Neural progenitor cell (in vitro differentiated cells): Measurements from ENCODE around the gene MYO7B.

ENCODE experiments used
- CTCF ChIP-seq: fragments of 200-600 bp; sonication (generic); IDR thresholded peaks from 2 replicates; pipeline ENCODE4 v1.5.1; 2017; ENCODE audit warnings: antibody characterized with exemption, mild to moderate bottlenecking
- EZH2phosphoT487 ChIP-seq: fragments of 200-600 bp; sonication (generic); IDR thresholded peaks from 2 replicates; pipeline ENCODE4 v1.6.1; 2017; ENCODE audit warnings: antibody characterized with exemption

- TF ChIP-seq CTCF, result no peak
- no peak for TF ChIP-seq EZH2phosphoT487
Measured at GRCh38 chr2:127605691-127606263, 70.3 kb downstream of the MYO7B start.
